BE2C (cell line): ENCODE measurements around the gene ASCC1.

ENCODE experiments used
- DNase-seq: peaks from one replicate; pipeline ENCODE4 v3.0.0-alpha.2; 2020
- H3K27me3 ChIP-seq: fragments of 250-450 bp; sonication (Bioruptor Pico); 2 replicates; pipeline ENCODE4 v1.5.1; 2020; ENCODE audit warnings: mild to moderate bottlenecking
- H3K36me3 ChIP-seq: fragments of 250-450 bp; sonication (Bioruptor Pico); 2 replicates; pipeline ENCODE4 v1.5.1; 2020; ENCODE audit warnings: mild to moderate bottlenecking
- H3K4me1 ChIP-seq: fragments of 250-450 bp; sonication (Bioruptor Pico); 2 replicates; pipeline ENCODE4 v1.5.1; 2020
- H3K4me3 ChIP-seq: 2 replicates; pipeline ENCODE4 v1.5.1; 2011; ENCODE audit warnings: low read depth, low read length
- H3K9me3 ChIP-seq: fragments of 250-450 bp; sonication (Bioruptor Pico); 2 replicates; pipeline ENCODE4 v1.5.1; 2020
- CTCF ChIP-seq: IDR thresholded peaks from 2 replicates; pipeline ENCODE4 v1.5.1; 2012; ENCODE audit warnings: mild to moderate bottlenecking, low read depth, low read length

The ASCC1 gene

GRCh38 chr10:72107325-72108003, 108.6 kb downstream of the ASCC1 start:
- Histone ChIP-seq H3K4me1 (peaks cover 3% of the 10 kb centered on the region; the same call in 1 of the 2 replicates), H3K36me3 (no peaks in the 10 kb centered on the region), H3K9me3 (no peaks in the 10 kb centered on the region), H3K27me3 (no peaks in the 10 kb centered on the region), H3K4me3 (no peak overlapping the region)
- DNase-seq: no peak
- no peak for TF ChIP-seq CTCF

- no peak overlapping the region for H3K4me3 ChIP-seq
- H3K27me3 ChIP-seq: no peaks in the 10 kb centered on the region
- no peaks in the 10 kb centered on the region for H3K9me3 ChIP-seq
- H3K36me3 ChIP-seq: no peaks in the 10 kb centered on the region
- no peak for TF ChIP-seq CTCF
- no peak for DNase-seq
- peaks cover 3% of the 10 kb centered on the region; the same call in 1 of the 2 replicates for H3K4me1 ChIP-seq
Measured at GRCh38 chr10:72106896-72107295, 109.2 kb downstream of the ASCC1 start.

- H3K27me3 ChIP-seq: no peaks in the 10 kb centered on the region
- no peaks in the 10 kb centered on the region for H3K36me3 ChIP-seq
- no peaks in the 10 kb centered on the region for H3K9me3 ChIP-seq
- DNase-seq: no peak
- H3K4me1 ChIP-seq: peaks cover 3% of the 10 kb centered on the region; the same call in 1 of the 2 replicates
- no peak overlapping the region for H3K4me3 ChIP-seq
- no peak for TF ChIP-seq CTCF
Measured at GRCh38 chr10:72106154-72106849, 109.8 kb downstream of the ASCC1 start.

GRCh38 chr10:72105710-72106109, 110.4 kb downstream of the ASCC1 start:
- H3K36me3 ChIP-seq: no peaks in the 10 kb centered on the region
- no peaks in the 10 kb centered on the region for H3K27me3 ChIP-seq
- peaks cover 3% of the 10 kb centered on the region; the same call in 1 of the 2 replicates for H3K4me1 ChIP-seq
- DNase-seq: no peak
- H3K9me3 ChIP-seq: no peaks in the 10 kb centered on the region
- TF ChIP-seq CTCF: no peak
- H3K4me3 ChIP-seq: no peak overlapping the region

GRCh38 chr10:72105098-72105475, 111.0 kb downstream of the ASCC1 start:
- Histone ChIP-seq H3K36me3 (no peaks in the 10 kb centered on the region), H3K9me3 (no peaks in the 10 kb centered on the region), H3K4me1 (peaks cover 3% of the 10 kb centered on the region; the same call in 1 of the 2 replicates), H3K27me3 (no peaks in the 10 kb centered on the region), H3K4me3 (no peak overlapping the region)
- no peak for TF ChIP-seq CTCF
- no peak for DNase-seq

GRCh38 chr10:72104472-72105097, 111.5 kb downstream of the ASCC1 start:
- H3K4me1 ChIP-seq: peaks cover 3% of the 10 kb centered on the region; the same call in 1 of the 2 replicates
- H3K36me3 ChIP-seq: no peaks in the 10 kb centered on the region
- no peak overlapping the region for H3K4me3 ChIP-seq
- TF ChIP-seq CTCF: no peak
- H3K9me3 ChIP-seq: no peaks in the 10 kb centered on the region
- no peak for DNase-seq
- no peaks in the 10 kb centered on the region for H3K27me3 ChIP-seq
